AG09309 (cell line): ENCODE data around the gene PRKCA.

Source experiments
- DNase-seq: peaks from one replicate; pipeline ENCODE4 v3.0.0-alpha.2; 2010; ENCODE audit warnings: low read depth
- H3K4me3 ChIP-seq: 2 replicates; pipeline ENCODE4 v1.5.1; 2011; ENCODE audit warnings: mild to moderate bottlenecking, low read depth, low read length, moderate library complexity; ENCODE audit not compliant: control insufficient read depth
- CTCF ChIP-seq: IDR thresholded peaks from 2 replicates; pipeline ENCODE4 v1.5.1; 2011; ENCODE audit warnings: mild to moderate bottlenecking, low read depth, low read length, inconsistent platforms; ENCODE audit not compliant: insufficient read depth, control insufficient read depth; ENCODE audit errors: missing control alignments

PRKCA gene

GRCh38 chr17:66684261-66684660 lies 381.8 kb downstream of the PRKCA start:
- H3K4me3 ChIP-seq = no peak overlapping the region
- TF ChIP-seq CTCF = no peak
- DNase-seq = no peak

GRCh38 chr17:66684731-66685130 lies 382.3 kb downstream of the PRKCA start:
- no peak for TF ChIP-seq CTCF
- H3K4me3 ChIP-seq = no peak overlapping the region
- DNase-seq = no peak

GRCh38 chr17:66686601-66687000 lies 384.2 kb downstream of the PRKCA start:
- no peak overlapping the region for H3K4me3 ChIP-seq
- DNase-seq = no peak
- TF ChIP-seq CTCF = no peak

- H3K4me3 ChIP-seq = no peak overlapping the region
- TF ChIP-seq CTCF = no peak
- DNase-seq = no peak
Measured at GRCh38 chr17:66687570-66688284, 385.3 kb downstream of the PRKCA start.

GRCh38 chr17:66689221-66689620 lies 386.8 kb downstream of the PRKCA start:
- DNase-seq = no peak
- no peak overlapping the region for H3K4me3 ChIP-seq
- no peak for TF ChIP-seq CTCF

GRCh38 chr17:66690166-66690565 lies 387.8 kb downstream of the PRKCA start:
- DNase-seq = no peak
- no peak for TF ChIP-seq CTCF

More at GRCh38 chr17:66690166-66690565, 387.8 kb downstream of the PRKCA start:
- no peak overlapping the region for H3K4me3 ChIP-seq
